Activated B cell treated with CpG ODN at 0.5 μM for 24 hours (primary cell): Measurements from ENCODE around the gene SDF4. TPM values are rescaled to one million over a fixed set of nuclear protein-coding genes. Genes with fewer than 3 reads are reported as not detected.

Experiments
- ATAC-seq: fragments of 200-7000 bp; cut with Tn5 transposase; one replicate; pipeline ENCODE4 v1.10.0; 2021; ENCODE audit warnings: low read depth, mild to moderate bottlenecking, moderate library complexity
- CTCF ChIA-PET: fragments of 350-600 bp; sonication (Branson Sonifier 250); formaldehyde crosslinking; loops from one replicate; lab custom pipeline; 2021; ENCODE audit warnings: antibody characterized with exemption; lab: Charles Lee
- POLR2A ChIA-PET: fragments of 350-600 bp; sonication (Branson Sonifier 250); formaldehyde crosslinking; loops from one replicate; lab custom pipeline; 2021; ENCODE audit warnings: antibody characterized with exemption; lab: Charles Lee
- DNase-seq: peaks from one replicate; pipeline ENCODE4 v3.0.0; 2022
- H3K27ac Mint-ChIP-seq: one replicate; pipeline ENCODE4 v1.8.0; 2020; ENCODE audit warnings: mixed read lengths
- H3K27me3 Mint-ChIP-seq: one replicate; pipeline ENCODE4 v1.8.0; 2021; ENCODE audit warnings: mixed read lengths
- H3K36me3 Mint-ChIP-seq: one replicate; pipeline ENCODE4 v1.8.0; 2021; ENCODE audit warnings: low read depth, mixed read lengths
- H3K4me1 Mint-ChIP-seq: one replicate; pipeline ENCODE4 v1.8.0; 2021; ENCODE audit warnings: mixed read lengths
- H3K4me3 Mint-ChIP-seq: one replicate; pipeline ENCODE4 v1.8.0; 2020; ENCODE audit warnings: mild to moderate bottlenecking, mixed read lengths
- H3K9me3 Mint-ChIP-seq: one replicate; pipeline ENCODE4 v1.8.0; 2020; ENCODE audit warnings: mixed read lengths
- CTCF ChIP-seq: fragments of 200-600 bp; IDR thresholded peaks from one replicate; pipeline ENCODE4 v1.8.0; 2022; ENCODE audit warnings: antibody characterized with exemption, mild to moderate bottlenecking
- intact Hi-C: fragments of 100-400 bp; cut with micrococcal nuclease; formaldehyde crosslinking; loops from one replicate; pipeline ENCODE4 v1.15.1; 2024
- total RNA-seq: library from RNA; stranded (reverse); gene quantifications from 2 replicates; pipeline ENCODE4 v1.2.3, GENCODE V29; 2022

SDF4 gene
- total RNA-seq, 1 donor from 2014 or later: 97.9 TPM

- ChIA-PET POLR2A (interaction anchor here (0.6 to 1.4 kb wide), 11 partner anchors 10 to 157 kb away, joined by 3 to 8 read pairs (median 5); partner anchors contain the start of genes AURKAIP1 and C1orf159), CTCF (interaction anchor here (1.0 kb wide), 1 partner anchor 151 kb away, joined by 6 read pairs; no protein-coding TSS in a partner anchor)
- Mint-ChIP-seq H3K4me1 (peaks cover 38% of the 10 kb centered on the region), H3K36me3 (peaks cover 19% of the 10 kb centered on the region), H3K9me3 (no peaks in the 10 kb centered on the region), H3K4me3 (peak overlapping the region; percentile 87), H3K27me3 (no peaks in the 10 kb centered on the region), H3K27ac (peak overlapping the region; percentile 70)
- ATAC-seq: no peak
- intact Hi-C loops: loop anchor here (1.0 to 5.0 kb wide), 4 partner anchors 34 to 261 kb away; partner anchors contain the start of genes ACAP3, C1orf159, ISG15 and MRPL20
- TF ChIP-seq CTCF: no peak
- no peak for DNase-seq
Observed at GRCh38 chr1:1273209-1273511, 41.4 kb upstream of the SDF4 start.

GRCh38 chr1:1272341-1273208 lies 40.8 kb upstream of the SDF4 start:
- intact Hi-C loops: loop anchor here (1.0 to 5.0 kb wide), 4 partner anchors 35 to 260 kb away; partner anchors contain the start of genes ACAP3, C1orf159, ISG15 and MRPL20
- ChIA-PET POLR2A (interaction anchor here (0.6 to 1.5 kb wide), 4 partner anchors 22 to 262 kb away, joined by 3 to 11 read pairs (median 6); no protein-coding TSS in a partner anchor), CTCF (no interaction called here)
- DNase-seq: no peak
- H3K27ac Mint-ChIP-seq: peak overlapping the region; percentile 70
- no peaks in the 10 kb centered on the region for H3K27me3 Mint-ChIP-seq
- peaks cover 19% of the 10 kb centered on the region for H3K36me3 Mint-ChIP-seq
- no peak for ATAC-seq
- H3K4me1 Mint-ChIP-seq: peaks cover 38% of the 10 kb centered on the region
- peak overlapping the region; percentile 87 for H3K4me3 Mint-ChIP-seq
- TF ChIP-seq CTCF: no peak
- H3K9me3 Mint-ChIP-seq: no peaks in the 10 kb centered on the region

GRCh38 chr1:1270813-1271212 lies 39.0 kb upstream of the SDF4 start:
- CTCF ChIA-PET: no interaction called here
- peaks cover 38% of the 10 kb centered on the region for H3K4me1 Mint-ChIP-seq
- intact Hi-C loops: loop anchor here (5.0 kb wide), 2 partner anchors 36 to 259 kb away; partner anchors contain the start of genes ACAP3, ISG15 and PUSL1

GRCh38 chr1:1268284-1268682 lies 36.5 kb upstream of the SDF4 start:
- Mint-ChIP-seq H3K36me3 (peaks cover 41% of the 10 kb centered on the region), H3K9me3 (no peaks in the 10 kb centered on the region), H3K4me3 (no peak overlapping the region), H3K27me3 (no peaks in the 10 kb centered on the region), H3K4me1 (peaks cover 36% of the 10 kb centered on the region), H3K27ac (no peak overlapping the region)
- POLR2A ChIA-PET: interaction anchor here (0.5 to 0.6 kb wide), 2 partner anchors 28 to 98 kb away, joined by 5 to 7 read pairs; no protein-coding TSS in a partner anchor
- ATAC-seq: no peak
- intact Hi-C loops: no loop called here
- TF ChIP-seq CTCF: no peak
- DNase-seq: no peak
- CTCF ChIA-PET: no interaction called here

More at GRCh38 chr1:1270813-1271212, 39.0 kb upstream of the SDF4 start:
- no peak for TF ChIP-seq CTCF
- Mint-ChIP-seq H3K27me3 (no peaks in the 10 kb centered on the region), H3K27ac (no peak overlapping the region), H3K36me3 (peaks cover 29% of the 10 kb centered on the region), H3K4me3 (peak overlapping the region; percentile 70), H3K9me3 (no peaks in the 10 kb centered on the region)
- ATAC-seq (no peak), DNase-seq (no peak)
- POLR2A ChIA-PET: interaction anchor here (1.5 kb wide), 1 partner anchor 20 kb away, joined by 5 read pairs; no protein-coding TSS in a partner anchor
